ENCODE results near the gene SH3PXD2A. TPM values are rescaled to one million over a fixed set of nuclear protein-coding genes. Genes with fewer than 3 reads are reported as not detected.

The SH3PXD2A gene
- total RNA-seq, 1 donor: 29.0 TPM

GRCh38 chr10:103547391-103547946 lies 307.9 kb downstream of the SH3PXD2A start:
- Histone ChIP-seq H4K20me1 (ENCODE audit: insufficient read depth, low read length) (no peaks in the 10 kb centered on the region), H3K4me3 (ENCODE audit: insufficient read depth, low read length) (no peak overlapping the region), H2AFZ (ENCODE audit: low read length) (no peak overlapping the region), H3K4me2 (ENCODE audit: insufficient read depth, low read length) (no peak overlapping the region), H3K79me2 (ENCODE audit: insufficient read depth, low read length) (no peaks in the 10 kb centered on the region), H3K36me3 (ENCODE audit: insufficient read depth, low read length) (no peaks in the 10 kb centered on the region), H3K27me3 (ENCODE audit: insufficient read depth, low read length) (peaks cover 23% of the 10 kb centered on the region), H3K4me1 (ENCODE audit: insufficient read depth, low read length) (peaks cover 6% of the 10 kb centered on the region), H3K9me3 (ENCODE audit: low read depth, low read length) (peaks cover 12% of the 10 kb centered on the region), H3K27ac (ENCODE audit: low read depth, low read length) (no peak overlapping the region)
- no peak for TF ChIP-seq CTCF (IDR thresholded peaks at IDR 0.05; ENCODE audit: extremely low read depth, low read depth, low read length)
- DNase-seq (ENCODE audit: insufficient read length, low spot score, missing footprints): no peak

- Histone ChIP-seq H3K9me3 (ENCODE audit: low read depth, low read length) (peaks cover 3% of the 10 kb centered on the region), H3K4me3 (ENCODE audit: insufficient read depth, low read length) (no peak overlapping the region), H3K79me2 (ENCODE audit: insufficient read depth, low read length) (no peaks in the 10 kb centered on the region), H4K20me1 (ENCODE audit: insufficient read depth, low read length) (no peaks in the 10 kb centered on the region), H3K4me2 (ENCODE audit: insufficient read depth, low read length) (no peak overlapping the region), H3K27ac (ENCODE audit: low read depth, low read length) (no peak overlapping the region), H2AFZ (ENCODE audit: low read length) (no peak overlapping the region), H3K4me1 (ENCODE audit: insufficient read depth, low read length) (peaks cover 6% of the 10 kb centered on the region), H3K27me3 (ENCODE audit: insufficient read depth, low read length) (peaks cover 27% of the 10 kb centered on the region), H3K36me3 (ENCODE audit: insufficient read depth, low read length) (no peaks in the 10 kb centered on the region)
- no peak for DNase-seq (ENCODE audit: insufficient read length, low spot score, missing footprints)
- TF ChIP-seq CTCF (IDR thresholded peaks at IDR 0.05; ENCODE audit: extremely low read depth, low read depth, low read length): no peak
Measured at GRCh38 chr10:103546401-103546800, 309.0 kb downstream of the SH3PXD2A start.

- Histone ChIP-seq H3K4me2 (ENCODE audit: insufficient read depth, low read length) (no peak overlapping the region), H3K4me3 (ENCODE audit: insufficient read depth, low read length) (no peak overlapping the region), H3K9me3 (ENCODE audit: low read depth, low read length) (peaks cover under 1% of the 10 kb centered on the region), H2AFZ (ENCODE audit: low read length) (no peak overlapping the region), H4K20me1 (ENCODE audit: insufficient read depth, low read length) (no peaks in the 10 kb centered on the region), H3K4me1 (ENCODE audit: insufficient read depth, low read length) (peaks cover 6% of the 10 kb centered on the region), H3K27me3 (ENCODE audit: insufficient read depth, low read length) (peaks cover 28% of the 10 kb centered on the region), H3K36me3 (ENCODE audit: insufficient read depth, low read length) (no peaks in the 10 kb centered on the region), H3K79me2 (ENCODE audit: insufficient read depth, low read length) (no peaks in the 10 kb centered on the region), H3K27ac (ENCODE audit: low read depth, low read length) (no peak overlapping the region)
- no peak for TF ChIP-seq CTCF (IDR thresholded peaks at IDR 0.05; ENCODE audit: extremely low read depth, low read depth, low read length)
- no peak for DNase-seq (ENCODE audit: insufficient read length, low spot score, missing footprints)
Measured at GRCh38 chr10:103545771-103546281, 309.6 kb downstream of the SH3PXD2A start.

- Histone ChIP-seq H3K4me2 (ENCODE audit: insufficient read depth, low read length) (no peak overlapping the region), H3K27me3 (ENCODE audit: insufficient read depth, low read length) (peaks cover 30% of the 10 kb centered on the region), H2AFZ (ENCODE audit: low read length) (no peak overlapping the region), H3K4me1 (ENCODE audit: insufficient read depth, low read length) (peaks cover 6% of the 10 kb centered on the region), H3K27ac (ENCODE audit: low read depth, low read length) (no peak overlapping the region), H4K20me1 (ENCODE audit: insufficient read depth, low read length) (no peaks in the 10 kb centered on the region), H3K79me2 (ENCODE audit: insufficient read depth, low read length) (no peaks in the 10 kb centered on the region), H3K4me3 (ENCODE audit: insufficient read depth, low read length) (no peak overlapping the region), H3K36me3 (ENCODE audit: insufficient read depth, low read length) (no peaks in the 10 kb centered on the region), H3K9me3 (ENCODE audit: low read depth, low read length) (no peaks in the 10 kb centered on the region)
- no peak for DNase-seq (ENCODE audit: insufficient read length, low spot score, missing footprints)
- no peak for TF ChIP-seq CTCF (IDR thresholded peaks at IDR 0.05; ENCODE audit: extremely low read depth, low read depth, low read length)
Measured at GRCh38 chr10:103545366-103545765, 310.0 kb downstream of the SH3PXD2A start.
